ENCODE data around the gene CRIP1. TPM values are rescaled to one million over a fixed set of nuclear protein-coding genes. Genes with fewer than 3 reads are reported as not detected.

CRIP1 gene
- total RNA-seq, 1 donor from 2014 or later = 29.5 TPM

- no peak overlapping the region for H3K27ac Mint-ChIP-seq (ENCODE audit: unreplicated experiment)
- no peaks in the 10 kb centered on the region for H3K27me3 ChIP-seq (ENCODE audit: insufficient read depth, low read length)
- no peaks in the 10 kb centered on the region for H3K4me1 Mint-ChIP-seq (ENCODE audit: low read depth, unreplicated experiment)
- H3K27ac ChIP-seq (ENCODE audit: low read depth, low read length) = no peak overlapping the region
- no peak overlapping the region for H2AFZ ChIP-seq (ENCODE audit: low read depth, low read length)
- H3K9ac ChIP-seq (ENCODE audit: low read length) = no peak overlapping the region
- no peak overlapping the region for H3K4me3 ChIP-seq (ENCODE audit: insufficient read depth, low read depth, low read length)
- peaks cover 56% of the 10 kb centered on the region for H4K20me1 ChIP-seq (ENCODE audit: insufficient read depth, low read length)
- H3K27me3 Mint-ChIP-seq (ENCODE audit: low read depth, unreplicated experiment) = no peaks in the 10 kb centered on the region
- TF ChIP-seq, protein P1, sequence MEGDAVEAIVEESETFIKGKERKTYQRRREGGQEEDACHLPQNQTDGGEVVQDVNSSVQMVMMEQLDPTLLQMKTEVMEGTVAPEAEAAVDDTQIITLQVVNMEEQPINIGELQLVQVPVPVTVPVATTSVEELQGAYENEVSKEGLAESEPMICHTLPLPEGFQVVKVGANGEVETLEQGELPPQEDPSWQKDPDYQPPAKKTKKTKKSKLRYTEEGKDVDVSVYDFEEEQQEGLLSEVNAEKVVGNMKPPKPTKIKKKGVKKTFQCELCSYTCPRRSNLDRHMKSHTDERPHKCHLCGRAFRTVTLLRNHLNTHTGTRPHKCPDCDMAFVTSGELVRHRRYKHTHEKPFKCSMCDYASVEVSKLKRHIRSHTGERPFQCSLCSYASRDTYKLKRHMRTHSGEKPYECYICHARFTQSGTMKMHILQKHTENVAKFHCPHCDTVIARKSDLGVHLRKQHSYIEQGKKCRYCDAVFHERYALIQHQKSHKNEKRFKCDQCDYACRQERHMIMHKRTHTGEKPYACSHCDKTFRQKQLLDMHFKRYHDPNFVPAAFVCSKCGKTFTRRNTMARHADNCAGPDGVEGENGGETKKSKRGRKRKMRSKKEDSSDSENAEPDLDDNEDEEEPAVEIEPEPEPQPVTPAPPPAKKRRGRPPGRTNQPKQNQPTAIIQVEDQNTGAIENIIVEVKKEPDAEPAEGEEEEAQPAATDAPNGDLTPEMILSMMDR (IDR thresholded peaks at IDR 0.05; ENCODE audit: insufficient read depth, low read depth, low read length) = no peak
- TF ChIP-seq EZH2 (IDR thresholded peaks at IDR 0.05; ENCODE audit: insufficient read depth, low read length) = no peak
- H3K4me3 Mint-ChIP-seq (ENCODE audit: unreplicated experiment) = no peak overlapping the region
- DNase-seq (ENCODE audit: low read depth) (no peak), FAIRE-seq (no peak)
- no peaks in the 10 kb centered on the region for H3K9me3 Mint-ChIP-seq (ENCODE audit: unreplicated experiment)
- H3K36me3 ChIP-seq (ENCODE audit: insufficient read depth, low read length) = peaks cover 7% of the 10 kb centered on the region
- H3K79me2 ChIP-seq (ENCODE audit: insufficient read depth, low read length) = peaks cover 48% of the 10 kb centered on the region
- peaks cover 4% of the 10 kb centered on the region for H3K36me3 Mint-ChIP-seq (ENCODE audit: low read depth, unreplicated experiment)
- H3K4me2 ChIP-seq (ENCODE audit: low read length) = no peak overlapping the region
- H3K9me3 ChIP-seq (ENCODE audit: insufficient read depth, low read depth, low read length) = no peaks in the 10 kb centered on the region
- no peaks in the 10 kb centered on the region for H3K4me1 ChIP-seq (ENCODE audit: insufficient read depth, low read length)
Observed at GRCh38 chr14:105445290-105445689, 41.4 kb upstream of the CRIP1 start.

- no peak overlapping the region for H2AFZ ChIP-seq (ENCODE audit: low read depth, low read length)
- peaks cover 51% of the 10 kb centered on the region for H4K20me1 ChIP-seq (ENCODE audit: insufficient read depth, low read length)
- peaks cover 7% of the 10 kb centered on the region for H3K36me3 ChIP-seq (ENCODE audit: insufficient read depth, low read length)
- H3K4me2 ChIP-seq (ENCODE audit: low read length) = no peak overlapping the region
- peaks cover 41% of the 10 kb centered on the region for H3K79me2 ChIP-seq (ENCODE audit: insufficient read depth, low read length)
- no peak overlapping the region for H3K4me3 ChIP-seq (ENCODE audit: insufficient read depth, low read depth, low read length)
- H3K27ac ChIP-seq (ENCODE audit: low read depth, low read length) = no peak overlapping the region
- H3K9me3 Mint-ChIP-seq (ENCODE audit: unreplicated experiment) = no peaks in the 10 kb centered on the region
- no peaks in the 10 kb centered on the region for H3K9me3 ChIP-seq (ENCODE audit: insufficient read depth, low read depth, low read length)
- DNase-seq (ENCODE audit: low read depth) (no peak), FAIRE-seq (no peak)
- H3K4me3 Mint-ChIP-seq (ENCODE audit: unreplicated experiment) = no peak overlapping the region
- H3K27me3 ChIP-seq (ENCODE audit: insufficient read depth, low read length) = no peaks in the 10 kb centered on the region
- no peaks in the 10 kb centered on the region for H3K27me3 Mint-ChIP-seq (ENCODE audit: low read depth, unreplicated experiment)
- no peaks in the 10 kb centered on the region for H3K4me1 ChIP-seq (ENCODE audit: insufficient read depth, low read length)
- H3K4me1 Mint-ChIP-seq (ENCODE audit: low read depth, unreplicated experiment) = no peaks in the 10 kb centered on the region
- TF ChIP-seq, protein P1 (IDR thresholded peaks at IDR 0.05; ENCODE audit: insufficient read depth, low read depth, low read length) = no peak
- TF ChIP-seq EZH2 (IDR thresholded peaks at IDR 0.05; ENCODE audit: insufficient read depth, low read length) = no peak
- H3K27ac Mint-ChIP-seq (ENCODE audit: unreplicated experiment) = no peak overlapping the region
- H3K9ac ChIP-seq (ENCODE audit: low read length) = no peak overlapping the region
- H3K36me3 Mint-ChIP-seq (ENCODE audit: low read depth, unreplicated experiment) = peaks cover 4% of the 10 kb centered on the region
Observed at GRCh38 chr14:105445901-105446845, 40.5 kb upstream of the CRIP1 start.

DNA sequence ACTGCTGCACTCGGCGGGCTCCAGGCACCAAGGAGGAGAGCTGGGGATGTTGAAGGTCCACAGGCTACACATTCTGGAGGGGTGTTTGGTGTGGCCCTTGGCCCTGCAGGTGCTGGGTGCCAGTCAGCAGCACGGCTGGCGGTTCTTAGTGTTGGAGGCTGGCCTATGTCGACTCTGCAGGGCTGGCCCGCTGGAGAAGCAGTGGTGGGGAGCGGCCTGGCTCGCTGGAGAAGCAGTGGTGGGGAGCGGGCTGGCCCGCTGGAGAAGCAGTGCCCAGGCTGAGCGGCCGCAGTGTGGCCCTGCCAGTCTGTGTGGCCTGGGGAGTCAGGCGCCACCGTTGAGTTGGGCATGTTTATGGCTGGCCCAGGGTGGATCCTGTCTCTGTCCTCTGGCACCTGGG lies 39.7 kb upstream of the CRIP1 start:
- Mint-ChIP-seq H3K9me3 (ENCODE audit: unreplicated experiment) (no peaks in the 10 kb centered on the region), H3K4me3 (ENCODE audit: unreplicated experiment) (no peak overlapping the region), H3K27me3 (ENCODE audit: low read depth, unreplicated experiment) (no peaks in the 10 kb centered on the region), H3K36me3 (ENCODE audit: low read depth, unreplicated experiment) (peaks cover under 1% of the 10 kb centered on the region), H3K4me1 (ENCODE audit: low read depth, unreplicated experiment) (no peaks in the 10 kb centered on the region), H3K27ac (ENCODE audit: unreplicated experiment) (no peak overlapping the region)
- FAIRE-seq (no peak), DNase-seq (ENCODE audit: low read depth) (no peak)
- H3K4me2 ChIP-seq (ENCODE audit: low read length) = no peak overlapping the region
- H4K20me1 ChIP-seq (ENCODE audit: insufficient read depth, low read length) = peaks cover 53% of the 10 kb centered on the region
- TF ChIP-seq, protein P1 (IDR thresholded peaks at IDR 0.05; ENCODE audit: insufficient read depth, low read depth, low read length) = no peak
- TF ChIP-seq EZH2 (IDR thresholded peaks at IDR 0.05; ENCODE audit: insufficient read depth, low read length) = no peak
- peaks cover 7% of the 10 kb centered on the region for H3K36me3 ChIP-seq (ENCODE audit: insufficient read depth, low read length)
- H3K27me3 ChIP-seq (ENCODE audit: insufficient read depth, low read length) = no peaks in the 10 kb centered on the region
- no peaks in the 10 kb centered on the region for H3K4me1 ChIP-seq (ENCODE audit: insufficient read depth, low read length)
- H3K9me3 ChIP-seq (ENCODE audit: insufficient read depth, low read depth, low read length) = no peaks in the 10 kb centered on the region
- H3K4me3 ChIP-seq (ENCODE audit: insufficient read depth, low read depth, low read length) = no peak overlapping the region
- H3K27ac ChIP-seq (ENCODE audit: low read depth, low read length) = no peak overlapping the region
- peaks cover 41% of the 10 kb centered on the region for H3K79me2 ChIP-seq (ENCODE audit: insufficient read depth, low read length)
- H3K9ac ChIP-seq (ENCODE audit: low read length) = no peak overlapping the region
- no peak overlapping the region for H2AFZ ChIP-seq (ENCODE audit: low read depth, low read length)
